IMR-90 (cell line): ENCODE results near the gene HDAC8. TPM values are rescaled to one million over a fixed set of nuclear protein-coding genes. Genes with fewer than 3 reads are reported as not detected.

Source experiments
- ATAC-seq: fragments of 200-7000 bp; cut with Tn5 transposase; 2 replicates; pipeline ENCODE4 v1.9.1; 2020; ENCODE audit warnings: low read depth, mild to moderate bottlenecking, moderate library complexity
- BruUV-seq: library from RNA; stranded (reverse); fragments of 400-500 nt; replicated peaks from 2 replicates; lab custom pipeline; 2021; lab: Mats Ljungman, UMichigan
- CTCF ChIA-PET: fragments of 300-600 bp; formaldehyde crosslinking; extraction: SDS; loops from one replicate; lab custom pipeline; 2021; ENCODE audit warnings: antibody characterized with exemption; lab: Yijun Ruan, JAX
- POLR2A ChIA-PET: fragments of 300-600 bp; sonication (Branson Sonifier 250); formaldehyde crosslinking; loops from one replicate; lab custom pipeline; 2022; ENCODE audit warnings: antibody characterized with exemption; ENCODE audit not compliant: unreplicated experiment; lab: Charles Lee
- DNase-seq: peaks from one replicate; pipeline ENCODE4 v3.0.0; 2013
- H2AFZ ChIP-seq: replicated peaks from 2 replicates; pipeline ENCODE3; 2013; ENCODE audit warnings: low read length, mild to moderate bottlenecking; ENCODE audit not compliant: poor library complexity
- H2AK5ac ChIP-seq: 2 replicates; pipeline ENCODE4 v1.6.1; 2013; ENCODE audit warnings: low read depth, low read length, inconsistent platforms
- H2AK9ac ChIP-seq: replicated peaks from 2 replicates; pipeline ENCODE3; 2013; ENCODE audit warnings: mild to moderate bottlenecking, low read depth, low read length, moderate library complexity; ENCODE audit not compliant: poor library complexity
- H2BK120ac ChIP-seq: 2 replicates; pipeline ENCODE4 v1.6.1; 2013; ENCODE audit warnings: low read depth, low read length, inconsistent platforms
- H2BK15ac ChIP-seq: 3 replicates; pipeline ENCODE4 v1.6.1; 2013; ENCODE audit warnings: low read depth, low read length, inconsistent platforms
- H2BK20ac ChIP-seq: 2 replicates; pipeline ENCODE4 v1.6.1; 2013; ENCODE audit warnings: low read depth, mild to moderate bottlenecking, inconsistent platforms, low read length, moderate library complexity
- H2BK5ac ChIP-seq: 2 replicates; pipeline ENCODE4 v1.6.1; 2013; ENCODE audit warnings: mild to moderate bottlenecking, low read depth, low read length, inconsistent platforms; ENCODE audit not compliant: poor library complexity, severe bottlenecking
- H3K14ac ChIP-seq: replicated peaks from 2 replicates; pipeline ENCODE4 v1.6.1; 2013; ENCODE audit warnings: low read depth, low read length, inconsistent platforms
- H3K18ac ChIP-seq: 2 replicates; pipeline ENCODE4 v1.6.1; 2013; ENCODE audit warnings: low read depth, low read length, control low read depth
- H3K23ac ChIP-seq: 2 replicates; pipeline ENCODE4 v1.6.1; 2013; ENCODE audit warnings: low read depth, low read length, inconsistent platforms
- H3K27ac ChIP-seq: 2 replicates; pipeline ENCODE4 v1.5.1; 2013; ENCODE audit warnings: mild to moderate bottlenecking, control low read depth, low read length; ENCODE audit not compliant: insufficient read depth
- H3K27me3 ChIP-seq: 2 replicates; pipeline ENCODE4 v1.6.1; 2013; ENCODE audit warnings: low read length; ENCODE audit not compliant: control insufficient read depth, insufficient read depth
- H3K36me3 ChIP-seq: 2 replicates; pipeline ENCODE4 v1.6.1; 2013; ENCODE audit warnings: low read length, mixed read lengths; ENCODE audit not compliant: control insufficient read depth, insufficient read depth
- H3K4ac ChIP-seq: 2 replicates; pipeline ENCODE4 v1.6.1; 2013; ENCODE audit warnings: low read depth, low read length, inconsistent platforms
- H3K4me1 ChIP-seq: 2 replicates; pipeline ENCODE4 v1.6.1; 2013; ENCODE audit warnings: low read length, mixed read lengths; ENCODE audit not compliant: control insufficient read depth, insufficient read depth
- H3K4me2 ChIP-seq: 2 replicates; pipeline ENCODE4 v1.6.1; 2013; ENCODE audit warnings: low read depth, mild to moderate bottlenecking, control low read depth, low read length, moderate library complexity
- H3K4me3 ChIP-seq: 2 replicates; pipeline ENCODE4 v1.5.1; 2013; ENCODE audit warnings: low read depth, mild to moderate bottlenecking, control low read depth, low read length, moderate library complexity; ENCODE audit not compliant: insufficient read depth
- H3K56ac ChIP-seq: 2 replicates; pipeline ENCODE4 v1.6.1; 2013; ENCODE audit warnings: low read length, inconsistent platforms; ENCODE audit not compliant: insufficient read depth; ENCODE audit errors: extremely low read depth
- H3K79me1 ChIP-seq, 2 experiments: 2 replicates each; pipeline ENCODE4 v1.6.1; 2013; ENCODE audit warnings: low read length in 2 of 2, inconsistent platforms in 1 of 2, low read depth in 1 of 2
- H3K9ac ChIP-seq: 2 replicates; pipeline ENCODE4 v1.6.1; 2013; ENCODE audit warnings: low read depth, low read length, control low read depth
- H3K9me1 ChIP-seq: 2 replicates; pipeline ENCODE4 v1.6.1; 2013; ENCODE audit warnings: low read length, inconsistent platforms; ENCODE audit not compliant: insufficient read depth
- H3K9me3 ChIP-seq: 2 replicates; pipeline ENCODE4 v1.6.1; 2013; ENCODE audit warnings: low read length; ENCODE audit not compliant: control insufficient read depth, insufficient read depth
- H4K20me1 ChIP-seq: 2 replicates; pipeline ENCODE4 v1.6.1; 2013; ENCODE audit warnings: low read length, inconsistent platforms; ENCODE audit not compliant: insufficient read depth
- H4K5ac ChIP-seq: 2 replicates; pipeline ENCODE4 v1.6.1; 2013; ENCODE audit warnings: mild to moderate bottlenecking, low read depth, low read length, control low read depth
- H4K8ac ChIP-seq, 2 experiments: 2 replicates each; pipeline ENCODE4 v1.6.1; 2013; ENCODE audit warnings: low read depth in 2 of 2, low read length in 2 of 2, control low read depth in 1 of 2, inconsistent platforms in 1 of 2
- H4K91ac ChIP-seq: 2 replicates; pipeline ENCODE4 v1.6.1; 2013; ENCODE audit warnings: low read depth, low read length, inconsistent platforms; ENCODE audit not compliant: insufficient read depth
- BHLHE40 ChIP-seq: fragments of 150-350 bp; IDR thresholded peaks from 2 replicates; pipeline ENCODE4 v1.6.1; 2016; ENCODE audit warnings: mild to moderate bottlenecking, low read depth, low read length
- CEBPB ChIP-seq: IDR thresholded peaks from 2 replicates; pipeline ENCODE4 v1.6.1; 2012; ENCODE audit warnings: low read depth, low read length, improper control_type of control experiment
- CHD1 ChIP-seq: IDR thresholded peaks from 2 replicates; pipeline ENCODE4 v1.6.1; 2012; ENCODE audit warnings: low read depth, low read length, improper control_type of control experiment
- FOS ChIP-seq: fragments of 150-350 bp; IDR thresholded peaks from 2 replicates; pipeline ENCODE4 v1.6.1; 2016; ENCODE audit warnings: low read depth, low read length
- MAFK ChIP-seq: IDR thresholded peaks from 2 replicates; pipeline ENCODE4 v1.6.1; 2012; ENCODE audit warnings: low read depth, low read length, improper control_type of control experiment
- MAZ ChIP-seq: IDR thresholded peaks from 2 replicates; pipeline ENCODE4 v1.6.1; 2012; ENCODE audit warnings: low read depth, mild to moderate bottlenecking, low read length, improper control_type of control experiment, moderate library complexity, borderline replicate concordance
- NFE2L2 ChIP-seq: fragments of 150-350 bp; IDR thresholded peaks from 2 replicates; pipeline ENCODE4 v1.6.1; 2016; ENCODE audit warnings: low read depth, mild to moderate bottlenecking, low read length
- RAD21 ChIP-seq: IDR thresholded peaks from 2 replicates; pipeline ENCODE4 v1.6.1; 2012; ENCODE audit warnings: low read length, improper control_type of control experiment
- RFX5 ChIP-seq: IDR thresholded peaks from 2 replicates; pipeline ENCODE4 v1.8.0; 2012; ENCODE audit warnings: low read depth, mild to moderate bottlenecking, low read length, moderate library complexity
- SMC3 ChIP-seq: fragments of 150-350 bp; IDR thresholded peaks from 2 replicates; pipeline ENCODE4 v1.6.1; 2016; ENCODE audit warnings: low read depth, mild to moderate bottlenecking, antibody characterized with exemption, low read length, moderate library complexity
- WGBS, 2 experiments: methylation state at CpG; one replicate each; pipeline versions ENCODE4 v1.1.5 to v1.1.7; 2013; ENCODE audit warnings: missing lambda C conversion rate in 2 of 2; ENCODE audit not compliant: insufficient read length in 1 of 2; ENCODE audit errors: extremely low coverage in 2 of 2; 5-methylcytosine and 5-hydroxymethylcytosine counted together
- dilution Hi-C: fragments of 300-500 bp; cut with HindIII; formaldehyde crosslinking; loops from one replicate; pipeline ENCODE4 v1.14.3; 2018; ENCODE audit warnings: low sequenced_read_pairs; ENCODE audit not compliant: unreplicated experiment
- in situ Hi-C: fragments of 300-500 bp; cut with MboI; formaldehyde crosslinking; loops from 3 replicates; pipeline ENCODE4 v1.14.3; 2019; ENCODE audit warnings: low sequenced_read_pairs, inconsistent platforms, mixed read lengths
- intact Hi-C: fragments of 100-400 bp; cut with micrococcal nuclease; formaldehyde crosslinking; loops from 2 replicates; pipeline ENCODE4 v1.10.0; 2022
- polyA plus RNA-seq, 3 experiments: library from polyadenylated mRNA; depleted of rRNA; stranded (reverse); fragments of >200 nt; gene quantifications; 2 replicates each; pipeline ENCODE4 v1.2.3, GENCODE V29; 2012; ENCODE audit warnings: low replicate concordance in 1 of 3
- total RNA-seq: library from RNA; depleted of rRNA; stranded (reverse); fragments of >200 nt; gene quantifications from 2 replicates; pipeline ENCODE4 v1.2.3, GENCODE V29; 2012
- TF ChIP-seq, protein P1 (sequence below): fragments of 150-350 bp; IDR thresholded peaks from 2 replicates; pipeline ENCODE4 v1.6.1; 2017; ENCODE audit warnings: mild to moderate bottlenecking, antibody characterized with exemption, low read length, low read depth
- TF ChIP-seq, protein P2 (sequence below): conservative IDR thresholded peaks from 2 replicates; pipeline ENCODE4 v1.5.1; 2012; ENCODE audit warnings: mild to moderate bottlenecking, low read depth, low read length, improper control_type of control experiment

The HDAC8 gene
- total and polyA plus RNA-seq, 2 of the 4 experiments (the other 2 are of a cell fraction): 16.1 to 28.5 TPM

DNA sequence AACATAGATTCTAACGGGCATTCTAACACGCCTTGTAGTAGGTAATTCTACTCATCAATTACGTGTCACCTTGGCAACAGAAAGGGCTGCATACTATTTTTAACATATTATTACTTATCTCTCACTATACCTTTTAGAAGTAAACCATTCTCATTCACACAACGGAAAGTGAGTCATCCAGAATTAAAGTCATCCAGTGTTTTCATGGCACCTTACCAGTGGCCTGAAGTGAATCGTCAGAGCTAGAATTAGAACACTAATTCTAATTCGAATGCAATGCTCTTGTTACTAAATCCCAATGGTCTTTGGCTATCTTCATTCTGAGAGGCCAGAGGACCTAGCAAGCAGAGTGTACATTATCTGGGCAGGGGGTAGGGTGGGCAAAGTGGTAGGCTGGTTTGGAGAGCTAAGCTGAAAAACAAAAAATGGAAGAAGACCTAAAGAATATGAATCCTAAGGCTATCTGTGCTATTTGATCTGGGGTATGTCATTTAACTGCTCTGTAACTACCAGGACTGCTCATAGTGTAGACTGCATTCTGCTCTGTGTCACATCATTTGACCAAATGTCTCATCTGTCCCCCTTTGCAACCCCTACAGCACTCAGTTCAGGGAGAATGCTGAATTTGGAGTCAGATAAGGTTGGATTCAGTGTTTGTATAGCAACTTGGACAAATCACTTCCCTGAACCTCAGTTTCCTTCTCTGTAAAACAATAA, 96.5 kb downstream of the HDAC8 start:
- in situ Hi-C loops: no loop called here
- H2BK15ac ChIP-seq: no peak overlapping the region
- H4K8ac ChIP-seq: no peak overlapping the region
- no TSS peak for BruUV-seq
- H2BK120ac ChIP-seq: no peak overlapping the region
- no peak overlapping the region for H3K4ac ChIP-seq
- no peak for TF ChIP-seq BHLHE40
- TF ChIP-seq MAFK: no peak
- no peak for TF ChIP-seq RAD21
- TF ChIP-seq SMC3: no peak
- no peak for TF ChIP-seq CHD1
- TF ChIP-seq MAZ: no peak
- no peak for TF ChIP-seq RFX5
- TF ChIP-seq NFE2L2: no peak
- no peak for TF ChIP-seq FOS
- TF ChIP-seq CEBPB: no peak
- TF ChIP-seq, protein P1, sequence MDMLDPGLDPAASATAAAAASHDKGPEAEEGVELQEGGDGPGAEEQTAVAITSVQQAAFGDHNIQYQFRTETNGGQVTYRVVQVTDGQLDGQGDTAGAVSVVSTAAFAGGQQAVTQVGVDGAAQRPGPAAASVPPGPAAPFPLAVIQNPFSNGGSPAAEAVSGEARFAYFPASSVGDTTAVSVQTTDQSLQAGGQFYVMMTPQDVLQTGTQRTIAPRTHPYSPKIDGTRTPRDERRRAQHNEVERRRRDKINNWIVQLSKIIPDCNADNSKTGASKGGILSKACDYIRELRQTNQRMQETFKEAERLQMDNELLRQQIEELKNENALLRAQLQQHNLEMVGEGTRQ: no peak
- TF ChIP-seq, protein P2, sequence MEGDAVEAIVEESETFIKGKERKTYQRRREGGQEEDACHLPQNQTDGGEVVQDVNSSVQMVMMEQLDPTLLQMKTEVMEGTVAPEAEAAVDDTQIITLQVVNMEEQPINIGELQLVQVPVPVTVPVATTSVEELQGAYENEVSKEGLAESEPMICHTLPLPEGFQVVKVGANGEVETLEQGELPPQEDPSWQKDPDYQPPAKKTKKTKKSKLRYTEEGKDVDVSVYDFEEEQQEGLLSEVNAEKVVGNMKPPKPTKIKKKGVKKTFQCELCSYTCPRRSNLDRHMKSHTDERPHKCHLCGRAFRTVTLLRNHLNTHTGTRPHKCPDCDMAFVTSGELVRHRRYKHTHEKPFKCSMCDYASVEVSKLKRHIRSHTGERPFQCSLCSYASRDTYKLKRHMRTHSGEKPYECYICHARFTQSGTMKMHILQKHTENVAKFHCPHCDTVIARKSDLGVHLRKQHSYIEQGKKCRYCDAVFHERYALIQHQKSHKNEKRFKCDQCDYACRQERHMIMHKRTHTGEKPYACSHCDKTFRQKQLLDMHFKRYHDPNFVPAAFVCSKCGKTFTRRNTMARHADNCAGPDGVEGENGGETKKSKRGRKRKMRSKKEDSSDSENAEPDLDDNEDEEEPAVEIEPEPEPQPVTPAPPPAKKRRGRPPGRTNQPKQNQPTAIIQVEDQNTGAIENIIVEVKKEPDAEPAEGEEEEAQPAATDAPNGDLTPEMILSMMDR: no peak
- DNase-seq: no peak
- no peaks in the 10 kb centered on the region for H4K20me1 ChIP-seq
- peaks cover 5% of the 10 kb centered on the region for H3K27me3 ChIP-seq
- no peak overlapping the region for H3K4me3 ChIP-seq
- H3K18ac ChIP-seq: no peak overlapping the region
- H3K4me1 ChIP-seq: no peaks in the 10 kb centered on the region
- 57% methylated on average over 1 of the region's 6 CpGs; no CpG with 5 or more reads in 1 of the 2 experiments for WGBS, 2 experiments
- dilution Hi-C loops: no loop called here
- no peak overlapping the region for H2AK9ac ChIP-seq
- POLR2A ChIA-PET: no interaction called here
- no peak overlapping the region for H2BK5ac ChIP-seq
- H2BK20ac ChIP-seq: no peak overlapping the region
- no peak for ATAC-seq
- CTCF ChIA-PET: no interaction called here
- no peak overlapping the region for H3K27ac ChIP-seq
- intact Hi-C loops: loop anchor here (10.0 kb wide), 1 partner anchor 221 kb away; no protein-coding TSS in a partner anchor
- no peaks in the 10 kb centered on the region for H3K9me3 ChIP-seq
- H2AK5ac ChIP-seq: no peak overlapping the region
- no peak overlapping the region for H3K4me2 ChIP-seq
- no peak overlapping the region for H3K23ac ChIP-seq
- no peak overlapping the region for H4K5ac ChIP-seq
- no peak overlapping the region for H4K91ac ChIP-seq
- no peak overlapping the region for H3K9ac ChIP-seq
- H3K14ac ChIP-seq: no peak overlapping the region
- no peaks in the 10 kb centered on the region; a peak in 1 of 4 replicates for H3K79me1 ChIP-seq
- no peak overlapping the region for H3K56ac ChIP-seq
- H3K36me3 ChIP-seq: no peaks in the 10 kb centered on the region
- no peak overlapping the region for H2AFZ ChIP-seq
- 0 out of 2 replicates have a peak, but pooled peaks cover 3% of the 10 kb centered on the region for H3K9me1 ChIP-seq
